Cardiac septum (tissue), 1 donor: Measurements from ENCODE around the gene SNRNP70. TPM values are rescaled to one million over a fixed set of nuclear protein-coding genes. Genes with fewer than 3 reads are reported as not detected.
"Not testable (repeated sequence)": the region's sequence is repeated elsewhere in the genome, so short reads cannot be mapped to it uniquely, and the experiment has no call there.

Source experiments
- DNase-seq: peaks from one replicate; pipeline ENCODE4 v3.0.0-alpha.2; 2020; ENCODE audit warnings: low spot score
- intact Hi-C: fragments of 100-400 bp; cut with DNase I; formaldehyde crosslinking; loops from one replicate; pipeline ENCODE4 v1.14.0; 2022
- total RNA-seq: library from RNA; stranded (reverse); fragmentation: NEBNext Ultra II Directional; extraction: Animal tissue kit (Norgen Biotek cat#: 25700); gene quantifications from one replicate; pipeline ENCODE4 v1.2.1, GENCODE V29; 2021
- donor health status: DM: no; HTN: no; CAD: no.

The SNRNP70 gene
- total RNA-seq, 1 donor from 2014 or later, result 137 TPM

DNA sequence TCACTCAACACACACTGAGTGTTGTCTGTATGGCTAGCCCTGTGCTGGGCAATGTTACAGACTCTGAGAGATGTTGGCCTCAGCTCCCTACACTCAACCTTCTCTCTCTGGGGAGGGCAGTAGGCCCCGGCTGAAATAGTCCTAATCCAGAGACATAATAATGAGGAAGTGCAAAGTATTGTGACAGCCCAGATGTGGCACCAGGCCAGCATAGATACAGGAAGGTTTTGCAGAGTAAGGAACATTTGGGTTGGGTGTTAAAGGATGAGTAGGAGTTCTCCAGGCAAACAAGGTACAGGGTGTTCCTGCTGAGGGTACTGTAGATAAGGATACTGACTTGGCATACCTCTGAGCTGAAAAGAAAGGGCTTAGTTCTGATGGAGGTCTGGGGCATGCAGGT, 31.3 kb downstream of the SNRNP70 start:
- intact Hi-C loops, result no loop called here
- DNase-seq, result no peak

DNA sequence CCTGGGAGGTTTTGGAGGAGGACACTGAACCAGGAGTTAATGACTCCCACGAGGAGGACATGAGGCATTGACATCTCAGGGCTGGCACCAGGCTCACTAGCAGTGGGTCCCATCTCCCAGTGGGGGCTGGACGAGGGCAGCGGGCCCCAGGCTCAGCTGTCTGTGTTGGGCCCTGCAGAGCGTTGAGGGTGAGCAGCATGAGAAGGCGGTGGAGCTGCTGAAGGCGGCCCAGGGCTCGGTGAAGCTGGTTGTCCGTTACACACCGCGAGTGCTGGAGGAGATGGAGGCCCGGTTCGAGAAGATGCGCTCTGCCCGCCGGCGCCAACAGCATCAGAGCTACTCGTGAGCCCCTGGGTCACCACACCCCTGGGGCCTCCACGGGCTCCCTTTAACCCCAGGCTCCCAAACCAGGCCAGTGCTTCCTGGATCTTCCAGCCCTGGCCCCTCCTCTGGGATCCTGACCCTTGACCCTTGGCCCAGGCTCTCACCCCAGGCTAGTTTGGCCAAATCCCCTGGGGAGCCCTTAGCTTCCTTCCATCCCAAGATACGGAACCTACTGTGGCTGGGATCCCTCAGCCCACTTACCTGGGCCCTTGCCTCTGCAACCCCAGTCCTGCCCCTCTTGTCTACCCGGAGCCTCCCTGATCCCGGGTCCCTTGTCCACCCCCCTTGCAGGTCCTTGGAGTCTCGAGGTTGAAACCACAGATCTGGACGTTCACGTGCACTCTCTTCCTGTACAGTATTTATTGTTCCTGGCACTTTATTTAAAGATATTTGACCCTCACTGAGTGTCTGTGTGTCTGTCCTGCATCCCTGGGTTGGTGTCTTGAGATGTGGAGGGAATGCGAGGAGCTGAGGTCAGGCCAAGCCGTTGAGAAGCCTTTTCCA, 32.7 kb downstream of the SNRNP70 start:
- no peak for DNase-seq
- intact Hi-C loops, result loop anchor here (2.0 kb wide), 1 partner anchor 33 kb away; no protein-coding TSS in a partner anchor

DNA sequence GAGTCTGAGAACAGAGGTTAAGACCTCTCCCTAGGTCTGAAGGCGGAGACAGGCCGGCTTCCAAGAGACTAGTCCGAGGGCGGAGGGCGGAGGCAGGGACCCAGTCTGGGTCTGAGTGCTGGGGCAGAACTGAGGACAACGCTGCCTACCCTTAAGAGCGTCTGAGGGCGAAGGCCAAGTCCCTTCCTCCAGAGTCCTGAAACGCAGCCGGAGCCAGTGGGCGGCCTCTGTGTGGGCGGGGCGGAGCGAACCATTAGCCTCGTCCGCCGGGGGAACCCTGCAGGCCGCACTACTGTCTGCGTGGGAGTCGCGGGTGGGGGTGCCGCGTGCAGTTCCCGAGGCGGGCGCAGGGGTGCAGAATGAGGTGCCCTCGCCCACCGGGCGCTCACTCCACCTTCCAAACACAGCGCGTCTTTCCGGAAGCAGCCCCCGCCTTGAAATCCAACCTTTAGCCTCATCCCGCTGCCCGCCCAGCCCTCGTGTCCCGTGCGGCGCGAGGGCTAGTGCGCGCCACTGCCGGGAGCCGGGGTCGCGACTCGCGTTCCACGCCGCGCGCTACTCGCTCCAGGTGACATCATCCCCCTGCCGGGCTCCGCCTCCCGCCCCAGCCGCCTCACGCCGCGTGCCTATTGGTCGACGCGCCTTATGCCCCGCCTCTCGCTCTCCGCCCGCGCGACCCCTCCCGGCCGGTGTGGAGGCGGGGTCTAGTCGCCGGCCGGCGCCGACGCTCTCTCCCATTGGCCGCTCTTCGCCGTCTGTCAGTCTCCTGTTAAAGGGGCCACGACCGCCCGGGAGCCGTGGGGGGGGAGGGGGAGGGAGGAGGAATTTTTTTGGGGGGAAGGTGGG, 33.5 kb downstream of the SNRNP70 start, which contains the start of gene C19orf73:
TSS of gene C19orf73 (minus strand) at position 579 of the 846 bp plus-strand sequence. CDS start at position 458, 121 bp downstream.
- peak; percentile 97 for DNase-seq
- intact Hi-C loops, result loop anchor here (2.0 kb wide), 1 partner anchor 32 kb away; no protein-coding TSS in a partner anchor

DNA sequence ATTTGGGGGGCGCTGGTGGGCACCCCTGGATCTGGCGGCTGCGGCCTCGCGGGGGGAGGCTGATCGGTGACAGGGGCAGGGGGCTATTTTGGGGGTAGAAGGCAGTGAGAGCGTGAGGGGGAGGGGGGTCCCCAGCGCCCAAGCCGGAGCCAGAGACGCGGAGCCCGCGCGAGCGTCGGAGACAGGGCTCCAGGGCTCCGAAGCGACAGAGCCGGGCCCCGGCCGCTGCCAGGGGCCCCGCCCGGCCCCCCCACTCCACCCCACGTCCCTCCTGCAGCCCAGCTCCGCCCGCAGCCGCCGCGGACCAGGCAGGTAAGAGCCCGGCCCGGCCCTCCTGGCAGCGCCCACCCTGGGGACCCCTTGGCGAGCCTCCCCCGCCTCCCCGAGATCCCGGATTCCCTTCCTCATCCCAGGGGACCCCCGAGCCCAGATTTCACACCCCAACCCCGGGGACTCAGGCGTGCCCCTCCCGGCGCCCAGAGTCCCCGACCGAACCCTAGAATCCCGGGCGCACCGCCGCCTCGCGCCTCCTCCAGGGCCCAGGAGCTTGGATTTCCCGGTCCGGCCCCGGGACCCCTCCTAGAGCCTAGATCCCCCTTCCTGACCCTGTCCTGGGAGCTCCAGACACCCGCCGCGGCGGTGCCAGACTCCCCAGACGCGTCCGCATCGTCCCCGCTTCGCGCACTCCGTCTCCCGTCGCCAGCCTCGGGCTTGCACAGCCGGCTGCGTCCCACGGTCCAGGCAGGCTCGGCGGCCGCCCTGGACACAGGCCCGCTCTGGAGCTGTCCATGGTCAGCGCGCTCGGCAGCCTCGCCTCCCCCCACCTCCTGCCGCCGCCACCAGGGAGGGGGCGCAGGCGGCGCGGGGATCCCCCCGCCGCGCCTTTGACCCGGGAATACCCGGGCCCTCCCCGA, 34.4 kb downstream of the SNRNP70 start, which contains the start of gene PPFIA3:
TSS of gene PPFIA3 (plus strand) at position 134 of the 914 bp plus-strand sequence. CDS start 8,330 bp downstream, outside the sequence.
- intact Hi-C loops, result loop anchor here (2.0 kb wide), 1 partner anchor 31 kb away; no protein-coding TSS in a partner anchor
- no peak for DNase-seq

DNA sequence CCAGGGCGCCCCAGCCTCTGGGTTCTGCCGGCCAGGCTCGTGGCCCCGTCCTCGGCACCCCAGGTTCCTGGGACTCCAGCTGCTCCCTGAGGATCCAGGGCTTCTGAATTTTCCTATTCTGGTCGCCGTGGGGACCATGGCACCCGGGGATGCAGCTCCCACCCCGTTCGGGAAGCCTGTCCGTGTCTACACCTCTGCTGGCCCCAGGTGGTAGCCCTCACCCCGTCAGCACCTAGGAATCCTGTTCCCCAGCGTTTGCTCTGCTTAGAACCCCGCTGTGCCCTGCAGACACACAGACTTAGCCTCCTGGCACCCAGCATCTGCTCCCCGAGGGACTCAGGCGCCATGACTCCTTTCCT, 35.1 kb downstream of the SNRNP70 start:
- intact Hi-C loops, result no loop called here
- DNase-seq, result no peak

DNA sequence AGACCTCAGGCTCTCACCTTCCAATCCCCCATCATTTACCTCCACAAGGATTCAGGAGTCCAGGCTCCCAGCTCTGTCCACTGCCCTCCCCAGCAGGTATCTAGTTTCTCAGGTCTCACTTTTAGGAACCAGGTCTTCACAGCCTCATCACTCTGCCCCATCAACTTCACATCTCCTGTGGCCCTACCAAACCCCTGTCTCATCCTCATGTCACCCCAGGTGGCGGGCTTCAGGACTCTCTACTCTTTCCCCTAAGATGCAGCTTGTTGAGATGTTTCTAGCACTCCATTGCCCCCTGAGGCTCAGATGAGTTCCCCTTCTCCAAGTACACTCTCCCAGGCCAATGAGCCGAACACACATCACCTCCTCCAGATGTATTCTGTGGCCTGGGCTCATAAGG, 35.6 kb downstream of the SNRNP70 start:
- intact Hi-C loops, result no loop called here

DNA sequence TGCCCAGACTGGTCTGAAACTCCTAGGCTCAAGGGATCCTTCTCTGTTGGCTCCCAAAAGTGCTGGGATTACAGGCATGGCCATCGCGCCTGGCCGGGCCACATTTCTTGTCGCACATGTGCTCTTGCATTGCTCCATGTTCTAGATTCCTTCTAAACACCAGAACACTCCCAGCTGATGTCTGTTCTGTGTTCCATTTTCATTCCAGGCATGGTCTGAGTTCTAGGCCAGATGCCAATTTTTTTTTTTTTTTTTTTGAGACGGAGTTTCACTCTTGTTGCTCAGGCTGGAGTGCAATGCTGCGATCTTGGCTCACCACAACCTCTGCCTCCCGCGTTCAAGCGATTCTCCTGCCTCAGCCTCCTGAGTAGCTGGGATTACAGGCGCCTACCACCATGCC, 36.6 kb downstream of the SNRNP70 start:
- DNase-seq, intact Hi-C loops: not testable (repeated sequence)

More for the DNA sequence above, 35.6 kb downstream of the SNRNP70 start:
- no peak for DNase-seq

DNA sequence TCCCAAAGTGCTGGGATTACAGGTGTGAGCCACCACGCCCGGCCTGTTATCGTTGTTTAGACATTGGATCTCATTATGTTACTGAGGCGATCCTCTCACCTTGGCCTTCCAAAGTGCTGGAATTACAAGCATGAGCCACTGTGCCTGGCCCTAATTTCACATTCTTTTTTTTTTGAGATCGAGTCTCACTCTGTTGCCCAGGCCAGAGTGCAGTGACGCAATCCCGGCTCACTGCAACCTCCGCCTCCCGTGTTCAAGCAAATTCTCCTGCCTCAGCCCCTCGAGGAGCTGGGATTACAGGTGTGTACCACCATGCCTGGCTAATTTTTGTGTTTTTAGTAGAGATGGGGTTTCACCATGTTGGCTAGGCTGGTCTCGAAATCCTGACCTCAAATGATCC, 38.0 kb downstream of the SNRNP70 start:
- intact Hi-C loops, result not testable (repeated sequence)

DNA sequence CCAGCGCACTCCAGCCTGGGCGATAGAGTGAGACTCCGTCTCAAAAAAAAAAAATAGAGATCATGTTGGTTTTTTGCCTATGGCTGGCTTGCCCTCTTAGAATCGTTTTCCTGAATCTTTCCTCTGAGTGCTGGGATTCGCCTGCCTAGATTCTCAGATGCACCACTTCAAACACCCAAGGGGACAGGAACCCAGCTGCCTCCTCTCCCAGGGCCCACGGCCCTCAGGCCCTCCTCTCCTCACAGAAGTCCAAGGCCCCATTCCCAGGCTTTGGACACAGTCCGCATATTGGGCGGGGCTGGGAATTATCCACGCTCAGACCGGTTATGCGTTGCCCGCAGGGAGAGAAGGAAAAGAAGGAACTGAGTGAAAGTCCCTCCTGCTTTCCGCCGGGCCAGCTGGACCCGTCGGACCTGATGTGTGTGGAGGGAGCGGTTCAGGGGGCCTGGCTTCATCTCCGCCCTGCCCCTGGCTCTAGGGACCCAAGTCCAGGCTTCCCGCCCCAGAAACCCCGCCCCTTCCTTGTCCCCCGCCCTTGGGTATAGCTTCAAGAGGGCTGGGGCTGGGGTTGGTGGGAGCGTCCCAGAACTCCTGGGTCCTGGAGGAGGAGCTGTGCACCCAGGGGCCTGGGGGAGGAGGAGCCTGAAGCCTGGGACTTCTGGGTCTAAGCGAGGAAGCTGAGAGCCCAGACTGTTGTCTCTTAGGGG, 39.9 kb downstream of the SNRNP70 start:
- intact Hi-C loops, result no loop called here
- DNase-seq, result no peak

More for the DNA sequence above, 38.0 kb downstream of the SNRNP70 start:
- DNase-seq, result not testable (repeated sequence)

DNA sequence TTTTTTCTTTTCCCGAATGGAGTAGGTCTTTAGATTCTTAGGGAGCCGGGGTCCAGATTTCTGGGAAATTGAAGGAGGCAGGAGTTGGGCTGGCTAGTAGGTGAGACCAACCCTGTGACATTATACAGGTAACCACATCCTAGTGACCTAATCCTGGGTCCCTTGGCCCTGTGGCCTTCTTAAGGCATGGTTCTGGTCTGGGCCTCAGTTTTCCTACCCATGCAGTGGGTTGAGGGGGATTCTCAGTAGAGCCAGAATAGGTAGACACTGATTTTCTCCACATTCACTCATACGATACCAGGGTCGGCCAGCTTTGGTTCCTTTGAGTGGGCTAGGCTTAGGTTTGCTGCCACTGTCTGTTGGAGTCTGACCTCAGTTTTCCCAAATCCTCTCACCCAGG, 41.3 kb downstream of the SNRNP70 start:
- intact Hi-C loops, result no loop called here
- DNase-seq, result no peak

DNA sequence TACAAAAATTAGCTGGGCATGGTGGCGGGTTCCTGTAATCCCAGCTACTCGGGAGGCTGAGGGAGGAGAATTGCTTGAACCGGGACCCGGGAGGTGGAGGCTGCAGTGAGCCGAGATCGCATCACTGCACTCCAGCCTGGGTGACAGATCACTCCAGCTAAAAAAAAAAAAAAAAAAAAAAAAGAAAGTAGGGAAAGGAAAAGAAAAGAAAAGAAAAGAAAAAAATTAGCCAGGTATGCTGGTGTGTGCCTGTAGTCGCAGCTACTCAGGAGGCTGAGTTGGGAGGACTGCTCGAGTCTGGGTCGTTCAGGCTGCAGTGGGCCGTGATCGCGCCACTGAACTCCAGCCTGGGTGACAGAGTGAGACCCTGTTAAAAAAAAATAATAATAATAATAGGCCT, 42.0 kb downstream of the SNRNP70 start:
- intact Hi-C loops, DNase-seq: not testable (repeated sequence)

DNA sequence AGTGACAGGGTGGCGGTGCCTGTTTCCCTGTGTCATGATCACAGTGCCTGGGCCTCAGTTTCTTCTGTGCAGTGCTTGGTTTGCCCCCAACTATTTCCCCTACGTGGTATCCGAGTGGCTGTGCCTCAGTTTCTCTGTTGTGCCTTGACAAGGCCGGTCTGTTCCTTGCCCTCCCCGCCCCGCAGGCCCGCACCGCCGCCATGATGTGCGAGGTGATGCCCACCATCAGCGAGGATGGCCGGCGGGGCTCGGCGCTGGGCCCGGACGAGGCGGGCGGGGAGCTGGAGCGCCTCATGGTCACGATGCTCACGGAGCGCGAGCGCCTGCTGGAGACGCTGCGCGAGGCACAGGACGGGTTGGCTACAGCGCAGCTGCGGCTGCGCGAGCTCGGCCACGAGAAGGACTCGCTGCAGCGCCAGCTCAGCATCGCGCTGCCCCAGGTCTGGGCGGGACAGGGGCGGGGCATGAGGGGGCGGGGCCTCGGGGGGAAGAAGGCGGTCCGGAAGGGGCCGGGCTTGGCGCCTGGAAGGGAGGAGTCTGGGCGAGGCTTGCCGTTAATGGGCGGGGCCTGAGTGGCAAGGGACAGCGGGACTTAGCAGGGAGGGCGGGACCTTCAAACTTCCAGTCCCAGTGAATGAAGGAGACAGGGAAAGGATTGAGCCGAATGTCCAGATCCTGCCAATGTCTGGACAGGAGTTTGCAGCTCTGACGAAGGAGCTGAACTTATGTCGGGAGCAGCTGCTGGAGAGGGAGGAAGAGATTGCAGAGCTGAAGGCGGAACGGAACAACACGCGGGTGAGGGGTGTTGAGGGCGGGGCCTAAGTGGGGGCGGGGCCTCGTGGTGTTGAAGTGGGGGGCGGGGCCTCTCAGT, 42.7 kb downstream of the SNRNP70 start:
- intact Hi-C loops, result no loop called here
- peak; percentile 99 for DNase-seq

DNA sequence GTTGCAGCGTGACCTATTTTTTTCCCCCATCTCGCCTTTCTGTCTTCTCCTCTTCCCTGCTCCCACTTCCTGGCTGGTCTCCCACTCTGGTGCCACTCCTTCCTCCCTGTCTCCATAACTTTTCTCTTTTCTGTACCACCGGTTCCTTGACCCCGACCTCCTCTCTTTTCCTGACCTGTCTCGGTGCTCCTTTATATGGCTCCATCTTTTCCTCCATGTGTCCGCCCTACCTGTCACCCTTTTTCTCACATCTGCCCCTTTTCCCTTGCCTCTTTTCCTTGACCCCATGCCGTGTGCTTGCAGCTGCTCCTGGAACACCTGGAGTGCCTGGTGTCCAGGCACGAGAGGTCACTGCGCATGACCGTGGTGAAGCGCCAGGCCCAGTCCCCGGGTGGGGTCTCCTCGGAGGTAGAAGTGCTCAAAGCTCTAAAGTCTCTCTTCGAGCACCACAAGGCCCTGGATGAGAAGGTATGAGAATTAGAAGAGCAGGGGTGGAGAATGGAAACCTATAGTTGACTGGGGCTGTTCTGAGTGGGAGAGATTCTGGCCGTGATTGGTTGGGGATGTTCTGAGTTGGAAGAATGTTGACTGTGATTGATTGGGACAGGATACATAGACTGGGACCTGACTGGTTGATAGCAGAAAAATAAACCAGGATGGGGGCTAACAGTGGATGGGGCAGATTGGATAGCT, 43.4 kb downstream of the SNRNP70 start:
- no peak for DNase-seq
- intact Hi-C loops, result no loop called here

DNA sequence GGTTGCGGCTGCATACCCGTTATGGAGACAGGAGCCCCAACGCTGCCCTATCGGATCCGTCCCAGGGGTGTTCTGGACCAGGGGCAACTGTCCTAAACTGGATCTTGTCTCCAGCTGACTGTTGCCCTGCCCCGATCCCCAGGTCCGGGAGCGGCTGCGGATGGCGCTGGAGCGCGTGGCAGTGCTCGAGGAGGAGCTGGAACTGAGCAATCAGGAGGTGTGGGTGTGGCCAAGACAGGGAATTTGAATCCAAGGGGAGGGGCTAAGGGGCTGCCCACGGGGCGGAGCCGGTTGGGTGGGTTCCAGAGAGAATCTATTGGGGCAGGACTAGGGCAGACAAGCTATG, 44.0 kb downstream of the SNRNP70 start:
- DNase-seq, result no peak
- intact Hi-C loops, result no loop called here

DNA sequence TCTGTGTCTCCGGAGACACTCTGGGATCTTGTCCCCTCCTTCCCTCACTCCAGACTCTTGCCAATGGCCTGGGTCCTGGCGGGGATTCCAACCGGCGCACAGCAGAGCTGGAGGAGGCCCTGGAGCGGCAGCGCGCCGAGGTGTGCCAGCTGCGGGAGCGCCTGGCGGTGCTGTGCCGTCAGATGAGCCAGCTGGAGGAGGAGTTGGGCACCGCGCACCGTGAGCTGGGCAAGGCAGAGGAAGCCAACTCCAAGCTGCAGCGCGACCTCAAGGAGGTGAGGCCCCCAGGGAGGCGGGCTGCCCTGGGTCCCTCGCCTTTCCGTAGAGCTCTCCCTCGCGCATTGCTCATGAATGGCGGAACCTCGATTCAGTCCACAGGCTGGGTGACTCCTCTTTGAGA, 45.1 kb downstream of the SNRNP70 start:
- intact Hi-C loops, result no loop called here
- DNase-seq, result no peak

DNA sequence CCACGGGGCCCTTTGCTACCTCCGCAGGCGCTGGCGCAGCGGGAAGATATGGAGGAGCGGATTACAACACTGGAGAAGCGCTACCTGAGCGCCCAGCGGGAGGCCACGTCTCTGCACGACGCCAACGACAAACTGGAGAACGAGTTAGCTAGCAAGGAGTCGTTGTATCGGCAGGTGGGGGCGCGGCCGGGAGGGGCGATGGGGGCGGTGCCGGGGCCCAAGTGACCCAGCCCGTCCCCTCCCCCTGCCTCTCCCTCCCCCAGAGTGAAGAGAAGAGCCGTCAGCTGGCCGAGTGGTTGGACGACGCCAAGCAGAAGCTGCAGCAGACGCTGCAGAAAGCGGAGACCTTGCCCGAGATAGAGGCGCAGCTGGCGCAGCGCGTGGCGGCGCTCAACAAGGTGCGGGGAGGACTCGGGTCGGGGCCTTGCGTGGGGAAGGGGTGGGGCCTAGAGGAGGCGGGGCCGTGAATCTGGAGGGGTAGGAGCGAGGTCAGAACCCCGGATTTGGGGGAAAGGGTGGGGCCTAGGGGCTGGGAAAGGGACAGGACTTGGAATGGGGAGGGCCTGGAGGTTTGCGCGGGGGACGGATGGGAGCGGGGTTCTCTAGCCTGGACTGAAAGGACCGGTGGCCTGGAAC, 47.8 kb downstream of the SNRNP70 start:
- intact Hi-C loops, result no loop called here
- no peak for DNase-seq
